ENCODE results near the gene TRIML1.

- TF ChIP-seq, protein P1, sequence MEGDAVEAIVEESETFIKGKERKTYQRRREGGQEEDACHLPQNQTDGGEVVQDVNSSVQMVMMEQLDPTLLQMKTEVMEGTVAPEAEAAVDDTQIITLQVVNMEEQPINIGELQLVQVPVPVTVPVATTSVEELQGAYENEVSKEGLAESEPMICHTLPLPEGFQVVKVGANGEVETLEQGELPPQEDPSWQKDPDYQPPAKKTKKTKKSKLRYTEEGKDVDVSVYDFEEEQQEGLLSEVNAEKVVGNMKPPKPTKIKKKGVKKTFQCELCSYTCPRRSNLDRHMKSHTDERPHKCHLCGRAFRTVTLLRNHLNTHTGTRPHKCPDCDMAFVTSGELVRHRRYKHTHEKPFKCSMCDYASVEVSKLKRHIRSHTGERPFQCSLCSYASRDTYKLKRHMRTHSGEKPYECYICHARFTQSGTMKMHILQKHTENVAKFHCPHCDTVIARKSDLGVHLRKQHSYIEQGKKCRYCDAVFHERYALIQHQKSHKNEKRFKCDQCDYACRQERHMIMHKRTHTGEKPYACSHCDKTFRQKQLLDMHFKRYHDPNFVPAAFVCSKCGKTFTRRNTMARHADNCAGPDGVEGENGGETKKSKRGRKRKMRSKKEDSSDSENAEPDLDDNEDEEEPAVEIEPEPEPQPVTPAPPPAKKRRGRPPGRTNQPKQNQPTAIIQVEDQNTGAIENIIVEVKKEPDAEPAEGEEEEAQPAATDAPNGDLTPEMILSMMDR (IDR thresholded peaks at IDR 0.05; ENCODE audit: poor library complexity): no peak
- no peak for TF ChIP-seq EZH2 (IDR thresholded peaks at IDR 0.05; ENCODE audit: borderline replicate concordance)
Measured at GRCh38 chr4:188127214-188127874, 11.9 kb upstream of the TRIML1 start.

All from hepatocyte (in vitro differentiated cells).